Measurements from ENCODE around the gene LMO1. TPM values are rescaled to one million over a fixed set of nuclear protein-coding genes. Genes with fewer than 3 reads are reported as not detected.

The LMO1 gene
- total RNA-seq, 1 donor from 2014 or later: 2.0 TPM

DNA sequence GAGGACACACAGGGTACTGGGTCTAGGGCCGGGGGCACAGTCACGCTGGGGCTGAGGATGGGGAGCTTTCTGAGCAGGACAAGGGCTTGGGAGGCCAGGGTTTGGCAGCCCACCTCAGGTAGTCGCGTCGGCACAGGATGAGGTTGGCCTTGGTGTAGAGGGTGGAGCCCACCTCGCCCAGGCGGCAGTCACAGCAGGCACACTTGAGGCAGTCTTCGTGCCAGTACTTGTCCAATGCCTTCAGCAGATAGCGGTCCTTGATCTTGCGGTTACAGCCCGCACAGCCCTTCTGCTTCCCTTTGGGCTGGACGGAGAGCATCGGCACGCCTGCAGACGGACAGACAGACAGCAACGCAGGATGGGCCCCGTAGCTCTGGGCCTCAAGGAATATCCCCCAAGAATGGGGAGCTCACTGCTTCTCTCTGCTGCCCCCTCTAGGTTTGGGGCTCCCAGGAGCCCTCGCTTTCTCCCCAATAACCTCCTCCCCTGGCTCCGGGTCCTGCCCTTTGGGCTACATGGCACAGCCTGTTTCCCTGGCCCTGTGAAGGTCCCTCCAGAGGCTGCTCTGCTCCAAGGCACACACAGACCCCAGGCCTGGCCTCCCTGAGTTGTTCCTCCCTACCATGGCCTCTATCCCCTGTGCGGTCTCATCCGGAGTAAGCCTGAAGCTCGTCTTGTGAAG, 33.4 kb downstream of the LMO1 start:
- FAIRE-seq (no peak), DNase-seq (ENCODE audit: low spot score in 2 of 2) (no peak)

DNA sequence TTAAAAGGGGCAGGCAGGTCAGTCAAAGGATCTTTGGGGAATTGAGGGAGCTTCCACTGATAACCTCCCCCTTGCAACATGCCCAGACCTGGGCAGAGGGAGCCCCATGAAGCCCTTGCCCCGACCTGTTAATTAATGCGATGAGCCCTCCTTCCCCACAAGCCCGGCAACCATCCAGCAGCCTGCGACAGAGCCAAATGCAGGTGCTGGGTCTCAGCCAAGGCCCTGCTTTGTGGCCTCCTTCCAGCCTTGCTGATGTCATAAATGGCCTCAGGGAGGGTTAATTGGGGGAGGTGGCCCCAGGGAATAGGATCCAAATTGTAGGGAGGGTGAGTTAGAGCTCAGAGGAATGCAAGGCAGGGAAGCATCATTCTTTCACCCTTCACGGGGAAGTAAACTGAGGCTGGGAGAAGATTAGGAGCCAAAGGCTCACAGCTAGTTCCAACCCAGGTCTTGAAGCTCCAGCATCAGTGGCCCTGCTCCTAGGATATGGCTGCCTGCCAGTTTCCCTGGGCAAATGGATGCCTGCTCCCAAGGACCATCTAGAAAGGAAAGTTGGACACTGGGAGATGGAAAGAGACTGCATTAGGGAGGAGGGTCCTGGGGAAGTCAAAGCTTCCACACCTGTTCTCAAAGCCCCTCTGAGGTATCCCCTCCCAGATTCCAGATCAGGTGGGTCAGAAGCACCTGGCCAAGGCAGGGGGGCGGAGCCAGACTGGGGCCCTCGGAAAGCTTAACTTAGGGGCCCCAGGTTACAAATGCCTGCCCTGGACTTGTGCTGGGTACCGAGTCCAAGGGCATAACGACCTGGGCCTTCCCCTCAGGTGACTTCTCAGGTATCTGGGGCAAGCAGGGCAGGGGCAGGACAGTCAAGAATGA, 34.1 kb downstream of the LMO1 start:
- FAIRE-seq: no peak
- no peak for DNase-seq (ENCODE audit: low spot score in 2 of 2)

DNA sequence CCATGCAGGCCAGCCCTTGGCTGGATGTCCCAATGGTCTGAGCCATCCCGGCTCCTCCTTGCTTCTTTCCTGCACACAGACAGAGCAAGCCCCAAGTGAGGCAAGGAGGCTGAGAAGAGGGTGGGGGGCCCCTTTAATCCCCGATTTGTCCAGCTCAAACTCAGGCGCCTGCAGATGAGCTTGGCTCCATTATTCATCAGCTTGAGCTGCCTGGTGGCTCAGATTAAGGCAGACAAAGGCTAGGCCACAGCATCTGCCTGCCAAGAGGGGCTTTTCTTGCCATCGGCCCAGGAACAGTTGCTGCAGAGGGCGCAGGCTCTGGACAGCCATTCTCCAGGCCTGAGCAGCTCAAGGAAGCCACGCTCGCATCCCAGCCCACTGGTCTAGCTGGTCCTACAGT, 35.4 kb downstream of the LMO1 start:
- DNase-seq (ENCODE audit: low spot score in 2 of 2) (no peak), FAIRE-seq (no peak)

DNA sequence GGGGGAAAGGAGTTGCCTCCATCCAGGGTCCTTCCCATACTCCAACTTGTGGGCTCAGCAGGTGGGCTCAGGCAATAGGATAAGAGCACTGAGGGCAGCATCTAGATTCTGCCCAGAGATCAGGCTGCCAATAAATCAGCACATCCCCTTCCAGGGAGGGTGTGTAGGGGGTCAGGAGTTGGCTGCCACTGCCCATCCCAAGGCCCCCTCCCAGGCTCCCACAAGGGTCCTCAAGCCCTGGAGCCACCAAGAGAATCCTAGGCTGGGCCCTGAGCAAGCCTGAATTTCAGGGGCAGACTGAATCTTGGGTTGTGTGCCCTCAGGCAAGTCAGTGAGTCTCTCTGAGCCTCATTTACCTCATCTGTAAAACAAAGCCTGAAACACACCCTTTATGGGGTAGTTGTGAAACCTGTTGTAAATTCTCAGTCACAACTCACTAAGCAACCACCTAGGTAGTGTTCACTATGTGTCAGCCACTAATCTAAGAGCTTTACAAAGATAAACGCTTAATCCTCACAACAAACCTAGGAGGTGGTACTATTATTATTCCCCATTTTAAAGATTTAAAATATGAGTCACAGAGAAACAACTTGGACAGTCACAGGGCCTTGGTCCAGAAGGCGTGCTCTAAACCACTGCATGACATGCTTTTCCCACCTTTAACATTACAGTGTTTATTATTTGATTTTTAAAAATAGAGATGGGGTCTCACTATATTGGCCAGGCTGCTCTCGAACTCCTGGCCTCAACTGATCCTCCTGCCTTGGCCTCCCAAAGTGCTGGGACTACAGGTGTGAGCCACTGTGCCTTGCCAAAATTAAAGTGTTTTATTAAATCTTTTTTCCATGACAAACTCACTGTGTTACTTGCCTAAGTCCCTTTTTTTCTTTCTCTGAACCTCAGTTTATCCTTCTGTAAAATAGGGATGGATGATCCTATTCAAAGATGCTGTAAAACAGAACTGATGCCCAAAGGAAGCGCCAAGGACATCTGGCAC, 36.2 kb downstream of the LMO1 start:
- FAIRE-seq (no peak), DNase-seq (ENCODE audit: low spot score in 2 of 2) (no peak)

DNA sequence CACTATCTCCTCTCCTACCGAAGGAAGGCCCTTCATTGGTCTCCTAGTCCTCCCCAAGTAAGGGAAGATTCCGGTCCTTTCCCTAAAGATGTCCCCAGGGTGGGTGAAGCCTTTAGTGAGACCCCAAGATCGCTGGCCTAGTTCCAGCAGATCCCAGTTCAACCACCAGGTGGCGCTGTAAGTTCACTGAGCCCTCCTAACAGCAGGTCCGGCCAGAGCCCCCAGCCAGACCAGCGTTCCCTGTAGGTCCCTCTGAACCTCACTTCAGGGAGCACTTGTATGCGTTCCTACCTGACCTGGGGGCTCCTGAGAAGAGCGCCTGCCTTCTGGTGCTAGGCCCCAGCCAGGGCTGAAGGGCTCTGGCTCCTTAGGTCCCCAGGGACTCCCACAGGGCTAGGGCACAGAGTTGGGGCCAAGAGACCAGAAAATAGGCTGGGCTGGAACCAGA, 38.1 kb downstream of the LMO1 start:
- DNase-seq (ENCODE audit: low spot score in 2 of 2) (peak; percentile 80 to 90), FAIRE-seq (no peak)

DNA sequence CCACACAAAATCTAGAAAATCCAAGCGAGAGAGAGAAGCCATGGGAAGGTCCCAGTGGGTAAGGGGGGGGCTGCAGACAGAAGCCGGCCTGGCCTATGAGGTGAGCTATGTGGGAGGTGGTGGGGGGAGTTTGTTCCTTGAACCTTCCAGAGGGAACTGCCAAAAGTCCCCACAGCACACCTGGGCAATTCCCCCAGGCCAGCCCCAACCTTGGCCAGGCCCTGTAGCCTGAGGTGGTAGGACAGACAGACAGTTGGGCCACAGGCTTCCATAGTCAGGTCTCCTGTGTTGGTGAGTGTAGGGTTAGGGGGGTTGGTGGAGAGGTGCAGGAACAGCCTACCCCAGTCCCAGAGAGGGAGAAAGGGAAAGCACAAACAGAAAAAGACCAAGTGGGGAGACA, 39.0 kb downstream of the LMO1 start:
- DNase-seq (ENCODE audit: low spot score in 2 of 2) (no peak), FAIRE-seq (no peak)

DNA sequence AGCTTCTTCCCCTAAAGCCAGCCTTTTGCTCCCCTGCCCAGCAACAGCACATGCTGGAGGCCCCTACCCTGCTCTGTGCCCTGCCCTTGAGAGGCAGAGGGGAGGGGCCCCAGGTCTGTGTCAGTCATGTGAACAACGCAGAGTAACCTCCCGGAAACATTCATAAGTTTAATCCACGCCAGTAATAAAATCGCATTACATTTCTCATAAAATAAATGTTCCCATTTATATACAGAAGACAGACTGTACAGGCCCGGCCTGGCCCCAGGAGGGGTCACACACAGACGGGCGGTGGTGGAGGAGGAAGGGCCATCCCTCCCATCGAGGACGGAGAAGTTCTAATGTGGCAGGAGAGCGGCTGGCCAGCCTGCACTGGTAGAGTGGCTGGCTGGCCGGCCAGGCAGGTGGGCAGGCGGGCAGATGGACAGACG, 39.5 kb downstream of the LMO1 start:
- FAIRE-seq (no peak), DNase-seq (ENCODE audit: low spot score in 2 of 2) (no peak)

DNA sequence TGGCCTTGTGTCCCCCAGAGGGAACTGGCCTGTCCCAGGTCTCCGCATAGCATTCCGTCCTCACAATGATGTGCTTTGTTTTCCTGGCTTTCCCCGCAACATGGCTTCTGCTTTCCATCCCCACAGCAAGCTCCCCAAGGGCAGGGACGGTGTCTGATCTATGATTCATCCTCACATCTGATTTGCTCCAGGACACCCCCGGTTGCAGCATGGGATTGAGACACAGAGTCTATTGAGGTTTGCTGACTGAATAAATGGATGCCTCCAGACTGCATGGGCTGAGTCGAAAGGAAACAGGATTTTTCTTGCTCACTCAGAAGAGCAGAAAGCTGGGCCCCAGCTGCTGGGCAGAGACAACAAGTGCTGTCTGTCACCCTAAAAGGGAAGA, 40.2 kb downstream of the LMO1 start:
- no peak for FAIRE-seq
- no peak for DNase-seq (ENCODE audit: low spot score in 2 of 2)

DNA sequence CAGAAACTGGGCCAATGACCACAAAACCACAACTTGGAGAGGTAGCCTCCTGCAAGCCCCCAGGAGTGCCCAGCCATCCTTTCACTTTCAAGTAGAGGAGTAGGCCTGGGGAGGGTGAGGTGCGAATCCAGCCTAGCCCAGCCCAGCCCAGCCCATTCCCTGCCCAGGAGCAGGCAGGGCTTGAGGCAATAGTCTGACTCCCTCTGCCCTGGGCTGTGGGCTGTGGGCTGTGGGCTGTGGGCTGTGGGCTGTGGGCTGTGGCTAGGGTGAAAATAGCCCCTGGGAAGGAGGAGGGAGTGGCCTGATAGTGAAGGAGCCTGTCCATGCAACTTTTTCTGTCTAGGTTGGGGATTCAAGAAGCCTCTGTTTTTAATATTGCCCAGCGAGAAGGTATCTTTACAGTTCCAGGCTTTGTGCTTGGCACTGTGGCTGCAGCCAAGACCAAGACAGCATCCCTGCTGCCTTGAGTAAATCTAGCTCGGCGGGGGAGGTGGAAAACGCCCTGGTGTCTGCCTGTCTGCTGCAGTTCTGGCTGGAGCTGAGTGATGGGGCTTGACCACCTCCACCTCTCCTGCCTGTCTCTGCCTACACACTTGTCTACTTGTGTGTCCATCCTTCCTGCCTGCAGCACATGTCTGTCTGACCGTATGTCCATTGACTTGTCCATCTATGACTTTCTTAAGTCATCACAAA, 40.7 kb downstream of the LMO1 start:
- no peak for FAIRE-seq
- no peak for DNase-seq (ENCODE audit: low spot score in 2 of 2)

DNA sequence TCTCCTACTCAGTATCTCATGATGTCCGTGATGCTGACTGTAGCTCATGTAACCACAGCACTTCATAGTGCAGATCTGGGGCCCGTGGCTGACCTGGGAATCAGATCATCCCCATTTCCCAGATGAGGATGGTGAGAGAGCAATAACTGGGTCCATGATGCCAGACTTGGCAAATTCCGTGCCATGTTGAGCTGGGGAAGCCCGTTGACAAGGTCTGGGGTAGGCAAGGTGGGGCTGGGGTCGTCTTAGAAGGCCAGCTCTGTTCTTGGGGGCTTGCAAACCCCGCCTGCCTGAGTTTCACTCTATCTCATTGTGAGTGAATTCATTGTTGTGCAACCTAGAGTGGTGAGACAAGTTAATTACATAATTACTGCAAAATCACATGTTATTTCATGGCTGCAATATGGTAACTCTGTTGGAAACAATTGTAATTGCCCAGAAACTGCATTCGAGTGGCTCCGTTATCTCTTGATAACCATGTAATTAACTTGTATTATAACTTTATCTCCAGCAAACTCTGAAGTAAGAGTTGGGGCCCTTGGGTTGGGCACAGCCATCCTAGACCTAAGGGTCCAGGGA, 41.7 kb downstream of the LMO1 start:
- FAIRE-seq (no peak), DNase-seq (ENCODE audit: low spot score in 2 of 2) (no peak)

DNA sequence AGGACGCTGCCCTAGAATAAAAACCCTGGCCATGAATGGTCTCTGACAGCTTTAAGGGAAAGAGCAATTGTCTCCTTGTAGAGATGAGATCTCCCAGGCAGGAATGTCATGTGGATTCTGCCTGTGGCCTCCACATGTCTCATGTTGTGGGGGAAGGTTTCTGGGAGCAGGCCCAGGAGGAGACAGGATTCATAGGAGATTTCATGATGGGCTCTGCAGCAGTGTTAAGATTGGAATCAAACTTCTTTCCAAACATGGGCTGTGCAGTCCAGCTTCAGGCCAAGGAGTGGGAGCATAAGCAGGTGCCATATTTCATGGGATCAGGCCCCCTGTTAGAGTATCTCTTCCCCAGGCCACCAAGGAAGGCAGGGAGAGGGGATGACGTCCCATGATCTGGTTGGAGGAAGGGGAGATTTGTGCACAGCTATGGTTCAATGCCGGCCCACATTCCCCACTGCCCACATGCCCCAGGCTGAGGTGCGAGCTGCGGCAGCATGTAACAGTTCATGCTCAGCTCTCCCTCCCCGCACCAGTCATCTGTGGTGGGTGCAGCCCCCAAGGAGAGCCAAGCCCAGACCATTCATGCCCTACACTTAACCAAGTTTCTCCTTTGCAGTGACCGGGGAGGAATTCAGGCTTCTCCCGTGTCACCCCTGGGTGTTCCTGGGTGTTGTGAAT, 42.5 kb downstream of the LMO1 start:
- no peak for FAIRE-seq
- no peak for DNase-seq (ENCODE audit: low spot score in 2 of 2)

DNA sequence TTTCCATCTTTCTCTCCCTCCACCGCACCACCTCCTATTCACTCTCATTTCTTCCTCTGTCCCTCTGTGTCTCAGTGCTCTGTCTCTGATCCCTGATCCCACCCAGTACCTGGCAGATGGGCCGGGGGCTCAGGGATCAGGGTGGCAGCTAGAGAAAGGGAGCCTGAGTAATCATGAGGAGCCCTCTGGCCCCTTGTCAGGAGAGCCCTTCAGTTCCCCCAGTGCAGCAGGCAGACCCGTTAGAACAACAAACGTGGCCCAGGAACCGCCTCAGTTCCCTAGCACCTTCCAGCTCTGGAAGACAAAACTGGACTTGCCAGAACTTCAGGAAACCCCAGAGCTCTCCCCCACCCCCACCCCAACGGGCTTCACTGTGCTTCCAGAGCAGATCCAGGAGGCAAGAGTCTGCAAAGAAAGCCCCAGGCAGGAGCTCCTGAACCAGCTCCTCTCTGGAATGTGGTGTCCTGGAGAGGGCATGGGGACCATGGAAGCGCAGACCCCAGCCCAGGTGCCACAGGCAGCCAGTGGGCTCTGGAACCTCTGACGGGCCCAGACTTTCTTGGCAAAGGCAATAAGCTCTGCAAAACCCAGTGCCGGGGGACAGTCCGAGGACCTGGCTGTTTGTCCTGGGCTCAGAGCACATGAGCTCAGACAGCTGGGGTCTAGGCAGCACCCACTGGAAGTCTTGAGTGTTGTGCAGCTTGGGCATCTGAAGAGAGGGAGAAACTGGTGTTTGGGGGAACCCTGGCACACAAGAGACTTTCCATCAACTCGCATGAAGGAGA, 43.2 kb downstream of the LMO1 start:
- no peak for FAIRE-seq

DNA sequence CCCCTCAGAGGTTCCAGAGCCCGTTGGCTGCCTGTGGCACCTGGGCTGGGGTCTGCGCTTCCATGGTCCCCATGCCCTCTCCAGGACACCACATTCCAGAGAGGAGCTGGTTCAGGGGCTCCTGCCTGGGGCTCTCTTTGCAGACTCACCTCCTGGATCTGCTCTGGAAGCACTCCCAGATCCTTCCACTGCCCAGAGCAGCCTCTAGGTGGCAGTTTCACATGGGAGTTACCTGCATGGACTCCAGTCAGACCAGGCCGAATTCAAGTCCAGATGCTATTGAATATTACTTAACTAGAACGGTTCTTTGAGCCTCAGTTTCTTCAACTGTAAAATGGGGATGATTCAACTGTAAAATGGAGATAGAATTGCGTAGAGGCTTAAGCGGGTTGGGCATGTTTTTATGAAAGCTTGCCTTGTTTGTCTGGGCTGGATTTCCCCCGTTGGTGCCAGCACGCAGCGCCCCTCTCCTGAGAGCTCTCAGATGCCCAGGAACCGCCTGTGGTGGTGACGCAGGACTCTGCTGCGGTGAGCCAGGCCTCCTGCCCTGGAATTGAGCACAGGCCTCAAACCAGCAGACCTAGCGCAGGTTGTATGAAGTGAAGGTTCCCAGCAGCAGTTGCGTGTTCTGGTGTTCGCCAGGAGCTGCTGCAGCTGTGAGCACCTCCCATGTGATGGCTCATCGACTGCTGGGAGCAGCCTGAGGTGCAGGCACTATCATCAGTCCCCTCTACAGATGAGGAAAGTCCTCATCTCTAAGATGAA, 44.2 kb downstream of the LMO1 start:
- no peak for FAIRE-seq
- peak in 1 of 2 donors; percentile 61 for DNase-seq (ENCODE audit: low spot score in 2 of 2)

More for the DNA sequence above, 43.2 kb downstream of the LMO1 start:
- DNase-seq (ENCODE audit: low spot score in 2 of 2): no peak

DNA sequence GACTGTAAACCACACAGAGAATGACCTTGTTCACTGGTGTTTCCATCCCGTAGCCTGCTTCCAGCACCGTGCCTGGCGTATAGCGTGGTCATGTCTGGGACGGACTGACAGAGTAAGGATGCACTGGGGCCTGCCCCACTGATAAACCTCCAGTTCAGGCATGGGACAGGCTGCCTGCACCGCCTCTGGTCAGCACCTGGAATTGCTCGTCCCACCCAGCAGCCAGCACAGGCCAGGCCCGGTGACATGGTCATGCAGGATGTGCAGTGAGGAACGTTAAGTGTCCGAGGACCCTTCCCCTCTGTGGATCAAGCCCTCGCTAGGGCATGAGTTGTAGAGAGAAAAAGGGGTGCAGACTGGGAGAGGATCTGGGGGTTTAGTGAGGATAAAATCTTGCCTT, 44.8 kb downstream of the LMO1 start:
- DNase-seq (ENCODE audit: low spot score in 2 of 2) (no peak), FAIRE-seq (no peak)

DNA sequence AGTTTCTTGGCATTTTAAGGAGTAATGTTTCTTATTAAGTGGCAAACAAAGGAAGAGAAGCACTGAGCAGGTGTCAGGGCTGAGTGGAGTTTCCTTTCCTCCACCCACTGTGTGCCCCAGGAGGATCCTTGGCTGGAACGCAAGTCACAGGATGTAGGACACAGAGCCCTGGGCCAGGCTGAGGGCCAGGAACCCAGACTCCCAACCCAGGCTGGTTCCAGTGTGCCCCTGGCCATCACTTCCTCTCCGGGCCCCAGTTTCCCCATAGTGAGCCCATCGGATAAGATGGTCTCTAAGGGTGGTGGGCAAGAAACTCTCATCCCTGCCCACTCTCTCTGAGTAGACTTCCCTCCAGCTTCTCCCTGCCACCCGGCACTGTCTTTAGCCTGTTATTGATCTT, 45.3 kb downstream of the LMO1 start:
- no peak for DNase-seq (ENCODE audit: low spot score in 2 of 2)
- no peak for FAIRE-seq

DNA sequence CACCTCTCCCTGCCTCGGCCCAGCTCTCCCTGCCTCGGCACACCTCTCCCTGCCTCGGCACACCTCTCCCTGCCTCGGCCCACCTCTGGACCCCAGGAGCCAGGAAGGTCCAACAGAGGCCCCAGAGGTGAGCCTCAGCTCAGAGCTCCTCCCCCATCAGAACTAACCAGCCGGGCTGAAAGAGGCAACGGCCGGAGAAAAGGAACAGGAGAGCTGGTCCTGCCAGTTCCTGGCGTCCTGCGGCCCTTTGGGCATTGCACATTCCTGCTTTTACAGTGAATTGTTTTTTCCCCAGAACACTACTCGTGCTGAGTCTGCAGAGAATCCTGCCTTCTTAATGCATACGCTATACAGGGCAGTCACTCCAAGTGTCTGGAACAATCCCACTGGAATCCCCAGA, 45.8 kb downstream of the LMO1 start:
- DNase-seq (ENCODE audit: low spot score in 2 of 2) (no peak), FAIRE-seq (no peak)

DNA sequence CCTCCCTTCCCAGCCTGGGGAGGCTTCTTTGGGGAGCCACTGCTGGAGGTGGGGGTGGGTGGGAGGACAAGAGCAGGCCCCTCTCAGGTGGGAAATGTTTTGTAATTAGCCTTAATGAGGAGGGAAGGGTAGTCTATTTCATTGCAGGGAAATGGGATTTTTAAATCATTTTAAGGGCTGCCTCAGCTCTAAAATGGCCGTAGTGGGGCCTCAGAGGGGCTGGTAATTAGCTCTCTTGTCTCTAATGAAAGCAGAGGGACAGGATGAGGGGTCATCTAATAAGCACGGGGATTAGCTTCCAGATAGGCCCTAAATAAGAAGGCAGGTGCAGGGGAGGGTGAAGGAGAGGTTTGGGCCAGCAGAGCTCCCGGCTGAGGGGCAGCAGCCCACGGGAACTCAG, 46.5 kb downstream of the LMO1 start:
- DNase-seq (ENCODE audit: low spot score in 2 of 2) (no peak), FAIRE-seq (no peak)

DNA sequence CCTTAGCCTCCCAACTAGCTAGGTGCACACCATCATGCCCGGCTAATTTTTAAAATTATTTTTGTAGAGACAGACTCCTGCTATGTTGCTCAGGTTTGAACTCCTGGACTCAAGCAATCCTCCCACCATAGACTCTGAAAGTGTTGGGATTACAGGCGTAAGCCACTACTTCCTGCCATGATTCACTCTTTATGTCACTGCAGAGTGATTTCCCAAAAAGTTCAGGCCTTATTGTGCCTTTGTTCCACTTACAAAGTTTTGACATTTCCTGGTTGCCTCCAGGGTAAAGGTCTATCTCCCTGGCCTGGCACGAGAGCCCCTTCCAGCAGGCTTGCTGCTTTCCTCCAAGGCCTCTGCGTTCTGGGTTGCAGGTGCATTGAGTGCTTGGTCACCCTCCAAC, 50.3 kb downstream of the LMO1 start:
- no peak for FAIRE-seq

More for the DNA sequence above, 50.3 kb downstream of the LMO1 start:
- DNase-seq (ENCODE audit: low spot score in 2 of 2): no peak
